UCSD-AML1 (cell line): ENCODE measurements around the gene CHST9.
"Not testable (repeated sequence)": the region's sequence is repeated elsewhere in the genome, so short reads cannot be mapped to it uniquely, and the experiment has no call there.

Experiments used
- DNase-seq: peaks from one replicate; lab custom pipeline; 2025; ENCODE audit not compliant: unreplicated experiment; lab: John Stamatoyannopoulos, UW

Gene CHST9

GRCh38 chr18:27104743-27105142, 80.4 kb downstream of the CHST9 start:
- DNase-seq, result no peak

- no peak for DNase-seq
Observed at GRCh38 chr18:27094621-27095020, 90.5 kb downstream of the CHST9 start.

GRCh38 chr18:27093290-27093689, 91.8 kb downstream of the CHST9 start:
- DNase-seq, result not testable (repeated sequence)

GRCh38 chr18:27081701-27082100, 103.4 kb downstream of the CHST9 start:
- DNase-seq, result no peak

- DNase-seq, result no peak
Observed at GRCh38 chr18:27075828-27076227, 109.3 kb downstream of the CHST9 start.

- no peak for DNase-seq
Observed at GRCh38 chr18:27073404-27073830, 111.7 kb downstream of the CHST9 start.

- DNase-seq, result no peak
Observed at GRCh38 chr18:27064673-27065072, 120.4 kb downstream of the CHST9 start.

DNA sequence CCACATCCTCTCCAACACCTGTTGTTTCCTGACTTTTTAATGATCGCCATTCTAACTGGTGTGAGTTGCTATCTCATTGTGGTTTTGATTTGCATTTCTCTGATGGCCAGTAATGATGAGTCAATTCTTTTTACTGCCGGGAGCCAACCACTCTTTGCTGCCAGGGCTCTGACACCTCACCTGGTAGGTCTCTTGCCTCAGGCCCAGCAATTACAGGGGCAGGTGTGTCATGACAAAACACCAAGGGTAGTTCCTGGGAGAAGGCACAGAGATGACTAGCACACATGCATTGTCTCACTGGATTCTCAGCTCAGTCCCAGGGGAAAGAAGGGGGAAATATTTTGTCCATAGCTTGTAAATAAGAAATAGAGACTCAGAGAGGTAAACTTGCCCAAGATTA, 122.3 kb downstream of the CHST9 start:
- no peak for DNase-seq

DNA sequence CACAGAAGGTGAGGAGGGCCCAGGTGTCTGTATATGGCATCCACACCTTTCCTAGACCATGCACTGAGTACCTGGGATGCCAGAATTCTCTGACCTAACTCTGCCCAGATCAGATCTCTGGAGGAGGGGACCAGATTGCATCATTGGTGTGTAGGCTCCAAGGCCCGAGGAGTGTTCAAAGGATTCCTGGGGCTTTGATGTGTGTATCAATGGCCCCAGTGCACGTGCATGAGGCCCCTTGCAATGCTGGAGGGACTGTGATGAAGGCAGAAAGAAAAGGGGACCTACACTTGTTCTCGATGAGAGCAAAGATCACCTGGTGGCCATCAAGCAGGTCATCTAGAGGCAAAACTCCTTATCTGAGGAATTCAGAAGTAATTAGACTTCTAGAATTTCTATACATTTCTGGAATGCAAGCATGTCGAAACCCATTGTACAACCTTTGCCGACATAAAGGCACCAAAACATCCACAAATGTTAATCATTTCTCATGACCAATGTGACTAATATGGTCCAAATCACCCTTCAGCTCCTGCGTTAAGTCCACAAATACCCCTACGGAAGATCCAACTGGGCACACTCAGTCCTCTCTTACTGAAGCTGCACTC, 123.5 kb downstream of the CHST9 start:
- no peak for DNase-seq

DNA sequence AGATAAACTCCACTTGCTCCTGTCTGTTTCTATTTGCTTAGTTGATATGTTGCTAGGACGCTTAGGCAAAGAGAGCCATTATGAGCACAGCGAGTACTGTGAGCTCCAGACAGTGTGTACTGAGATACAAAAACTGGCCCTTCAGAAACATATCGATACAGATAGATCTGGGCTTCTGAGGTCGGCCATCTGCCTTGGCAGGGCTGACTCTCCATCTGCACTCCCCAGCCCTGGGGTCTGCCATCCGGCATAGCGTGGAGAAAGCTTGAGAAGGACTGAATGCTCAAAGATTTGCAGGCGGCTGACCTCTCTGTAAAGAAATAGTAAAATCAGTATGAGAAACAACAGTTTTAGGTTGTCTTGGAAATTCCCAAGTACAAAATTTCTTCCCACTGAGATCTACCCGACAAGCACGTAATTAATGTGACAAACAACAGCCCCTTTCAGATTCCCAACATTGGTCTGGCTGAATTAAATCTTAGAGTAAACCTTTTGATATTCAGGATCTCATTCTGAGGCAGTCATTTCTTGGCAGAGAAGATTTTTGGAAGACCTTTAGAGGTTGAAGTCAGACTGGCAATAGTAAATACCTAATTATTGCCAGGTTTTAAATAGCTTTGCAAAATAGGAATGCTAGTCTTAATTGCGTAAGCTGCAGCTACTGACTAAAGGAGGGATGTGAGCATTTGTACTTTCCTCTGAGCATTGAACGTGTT, 127.4 kb downstream of the CHST9 start:
- no peak for DNase-seq

GRCh38 chr18:27054926-27055325, 130.2 kb downstream of the CHST9 start:
- DNase-seq, result no peak

- DNase-seq, result no peak
Observed at GRCh38 chr18:27049969-27050368, 135.1 kb downstream of the CHST9 start.

DNA sequence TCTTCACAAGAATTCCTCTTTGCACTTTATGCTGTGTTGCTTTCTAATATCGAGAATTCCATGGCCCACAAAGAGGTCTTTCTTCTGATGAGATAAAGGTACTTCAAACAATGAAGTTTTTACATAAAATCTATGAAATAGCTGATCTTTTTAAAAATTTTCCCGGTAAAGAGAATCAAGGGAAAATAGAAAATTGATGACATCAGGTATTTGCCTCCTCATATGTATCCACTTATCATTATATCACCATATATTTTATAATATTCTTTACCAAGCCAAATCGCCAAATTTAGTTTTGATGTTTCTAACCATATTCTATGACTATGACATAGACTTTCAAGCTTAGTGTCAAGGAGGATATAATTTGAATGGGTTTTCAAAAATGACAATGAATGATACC, 139.8 kb downstream of the CHST9 start:
- DNase-seq, result no peak

DNA sequence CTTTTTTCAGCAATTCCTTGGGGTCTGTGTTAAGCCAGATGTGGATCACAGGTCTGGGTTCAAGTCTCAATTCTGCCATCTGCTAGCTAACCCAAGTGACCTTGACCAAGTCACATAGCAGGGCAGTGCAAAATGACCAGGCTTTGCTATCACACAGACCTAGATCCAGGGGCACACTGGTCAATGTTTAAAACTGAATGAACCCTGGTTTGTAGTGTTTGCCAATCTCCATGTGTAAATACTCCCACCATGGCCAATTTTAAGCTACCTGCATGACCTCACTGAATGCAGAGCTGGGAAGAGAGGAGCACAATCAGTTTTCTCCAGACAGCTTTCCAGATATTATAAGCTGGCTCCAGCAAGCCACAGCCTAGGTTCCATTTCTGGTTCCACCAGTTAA, 142.9 kb downstream of the CHST9 start:
- DNase-seq, result no peak

DNA sequence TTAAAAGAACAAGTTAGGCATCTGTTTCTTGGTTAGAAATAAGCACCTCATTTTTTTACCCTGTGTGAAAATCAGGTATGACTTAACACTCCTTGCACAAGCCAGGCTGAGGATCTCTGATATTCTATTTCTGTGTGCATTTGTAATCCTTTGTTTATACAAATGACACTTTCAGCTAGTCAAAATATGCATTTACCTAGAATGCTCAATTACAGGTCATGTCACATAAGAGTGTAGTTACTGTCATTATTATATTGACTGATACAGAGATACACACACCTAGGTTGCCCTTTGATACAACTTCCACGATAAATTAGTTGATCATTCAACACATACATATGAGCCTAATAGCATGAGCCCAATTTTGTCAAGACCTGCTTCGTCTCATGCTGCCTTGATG, 144.3 kb downstream of the CHST9 start:
- DNase-seq, result no peak

DNA sequence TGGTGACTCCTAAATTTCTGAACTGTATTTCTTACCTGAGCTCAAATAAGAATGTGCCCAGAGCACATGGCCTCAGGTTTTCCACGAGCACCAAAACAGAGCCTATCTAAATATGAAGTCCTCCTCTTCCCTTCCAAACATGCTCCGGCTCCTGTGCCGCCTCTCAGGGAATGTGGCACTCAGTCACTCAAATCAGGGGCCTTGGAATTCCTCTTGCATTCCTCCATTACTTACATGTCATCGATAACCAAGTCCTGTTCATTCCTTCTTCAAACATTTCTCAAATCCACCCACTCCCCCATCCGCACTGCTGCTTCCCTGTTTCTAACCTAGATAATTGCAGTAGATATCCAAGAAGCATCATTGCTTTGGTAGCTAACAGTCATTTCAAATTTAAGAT, 151.4 kb downstream of the CHST9 start:
- no peak for DNase-seq

DNA sequence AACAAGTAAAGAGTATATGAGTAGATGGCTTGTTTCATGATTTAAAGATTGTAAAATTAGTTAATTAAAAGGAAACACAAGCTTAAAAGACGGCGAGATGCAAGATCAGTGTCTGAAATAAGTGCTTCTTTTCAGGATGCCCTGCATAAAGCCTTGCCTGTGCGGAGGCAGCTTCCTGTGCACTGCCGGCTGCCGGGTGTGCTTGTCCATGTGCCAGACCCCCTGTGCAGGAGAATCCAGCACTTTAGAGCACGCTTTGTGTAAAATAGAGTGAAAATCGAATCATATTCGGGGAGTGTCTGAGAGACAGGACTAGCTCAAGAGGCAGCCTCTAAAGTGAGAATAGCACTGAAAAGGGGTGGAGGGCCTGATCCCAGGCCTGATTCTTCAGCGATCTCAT, 154.7 kb downstream of the CHST9 start:
- no peak for DNase-seq

DNA sequence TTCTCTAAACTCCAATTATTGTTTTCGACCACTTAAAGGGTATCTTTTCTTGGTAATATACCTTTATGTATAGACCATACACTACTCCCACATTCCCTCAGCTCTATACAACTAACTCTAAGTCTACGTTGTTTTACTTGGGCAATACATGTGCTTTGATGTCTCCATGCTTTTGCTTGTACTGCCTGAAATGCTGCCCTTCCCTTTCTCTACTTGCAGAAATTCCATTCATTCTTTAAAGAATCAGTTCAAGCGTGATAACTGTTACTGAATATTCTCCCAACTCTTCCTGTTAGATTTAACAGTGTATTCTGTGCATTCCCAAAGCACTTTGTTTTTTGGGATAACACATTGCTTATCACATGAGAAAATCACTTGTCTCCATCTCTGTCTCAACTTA, 162.6 kb downstream of the CHST9 start:
- DNase-seq, result no peak

- DNase-seq, result no peak
Observed at GRCh38 chr18:27017901-27018500, 167.1 kb downstream of the CHST9 start.

GRCh38 chr18:27014841-27015240, 170.3 kb downstream of the CHST9 start:
- no peak for DNase-seq

DNA sequence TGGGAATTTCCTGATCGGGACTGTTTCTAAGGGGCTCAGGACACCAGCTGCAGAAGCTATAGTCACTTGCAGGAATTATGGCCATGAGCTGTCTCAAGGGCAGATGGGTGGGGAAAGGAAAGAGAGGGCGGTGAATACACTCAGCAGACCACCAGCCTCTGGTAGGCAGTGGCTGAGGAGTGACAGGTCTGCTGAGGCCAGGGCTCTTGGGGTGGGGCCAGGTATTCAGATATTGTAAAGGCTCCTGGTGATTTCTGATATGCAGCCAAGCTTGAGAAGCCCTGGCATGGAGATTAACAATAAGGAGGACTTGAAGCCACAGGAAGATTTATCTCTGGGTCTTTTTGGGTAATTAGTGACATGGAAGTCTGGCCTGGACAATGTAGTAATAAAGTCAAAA, 174.3 kb downstream of the CHST9 start:
- no peak for DNase-seq

- no peak for DNase-seq
Observed at GRCh38 chr18:27009293-27009692, 175.8 kb downstream of the CHST9 start.

DNA sequence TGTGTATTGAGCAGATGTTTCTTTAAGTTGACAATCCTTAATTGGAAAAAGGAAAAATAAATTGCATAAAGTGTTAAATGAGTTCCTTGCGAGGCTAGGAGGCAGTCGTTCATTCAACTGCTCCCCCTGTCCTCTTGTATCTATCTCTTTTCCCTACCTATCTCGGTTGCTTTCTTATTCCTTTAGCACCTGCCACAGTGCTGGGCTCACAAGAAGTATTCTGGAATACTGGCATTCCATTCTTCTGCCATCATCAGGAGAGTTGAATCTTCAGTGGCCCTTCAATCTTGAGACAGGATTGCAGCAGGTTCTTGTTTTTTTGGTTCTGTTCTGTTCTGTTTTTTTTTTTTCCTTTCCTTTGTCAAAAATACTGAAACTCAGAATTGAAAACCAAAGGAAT, 176.5 kb downstream of the CHST9 start:
- no peak for DNase-seq
